ENCODE data around the gene GNG4. TPM values are rescaled to one million over a fixed set of nuclear protein-coding genes. Genes with fewer than 3 reads are reported as not detected.

Gene GNG4
- total RNA-seq, 2 experiments from 2014 or later: not detected

GRCh38 chr1:235673981-235674380 lies 24.4 kb upstream of the GNG4 start:
- H3K9me2 ChIP-seq (ENCODE audit: insufficient read depth, low read length): no peaks in the 10 kb centered on the region
- ChIA-PET POLR2A (interaction anchor here (0.7 to 1.0 kb wide), 4 partner anchors 9 to 170 kb away, joined by 3 to 4 read pairs (median 3); partner anchors contain the start of gene B3GALNT2), CTCF (ENCODE audit: unreplicated experiment) (no interaction called here)
- no peaks in the 10 kb centered on the region for H3K36me3 ChIP-seq (ENCODE audit: insufficient read depth, low read length)
- H3K79me2 ChIP-seq (ENCODE audit: insufficient read depth, low read depth, low read length): no peaks in the 10 kb centered on the region
- no peak overlapping the region for H3K4me3 ChIP-seq (ENCODE audit: low read depth, low read length, poor library complexity, severe bottlenecking)
- no peaks in the 10 kb centered on the region for H3K4me1 ChIP-seq (ENCODE audit: insufficient read depth, low read length, poor library complexity, severe bottlenecking)
- DNase-seq (ENCODE audit: low spot score): no peak
- no peak overlapping the region for H3K4me2 ChIP-seq (ENCODE audit: low read length)
- BruUV-seq (replicated peaks): no TSS peak
- TF ChIP-seq, protein P1, sequence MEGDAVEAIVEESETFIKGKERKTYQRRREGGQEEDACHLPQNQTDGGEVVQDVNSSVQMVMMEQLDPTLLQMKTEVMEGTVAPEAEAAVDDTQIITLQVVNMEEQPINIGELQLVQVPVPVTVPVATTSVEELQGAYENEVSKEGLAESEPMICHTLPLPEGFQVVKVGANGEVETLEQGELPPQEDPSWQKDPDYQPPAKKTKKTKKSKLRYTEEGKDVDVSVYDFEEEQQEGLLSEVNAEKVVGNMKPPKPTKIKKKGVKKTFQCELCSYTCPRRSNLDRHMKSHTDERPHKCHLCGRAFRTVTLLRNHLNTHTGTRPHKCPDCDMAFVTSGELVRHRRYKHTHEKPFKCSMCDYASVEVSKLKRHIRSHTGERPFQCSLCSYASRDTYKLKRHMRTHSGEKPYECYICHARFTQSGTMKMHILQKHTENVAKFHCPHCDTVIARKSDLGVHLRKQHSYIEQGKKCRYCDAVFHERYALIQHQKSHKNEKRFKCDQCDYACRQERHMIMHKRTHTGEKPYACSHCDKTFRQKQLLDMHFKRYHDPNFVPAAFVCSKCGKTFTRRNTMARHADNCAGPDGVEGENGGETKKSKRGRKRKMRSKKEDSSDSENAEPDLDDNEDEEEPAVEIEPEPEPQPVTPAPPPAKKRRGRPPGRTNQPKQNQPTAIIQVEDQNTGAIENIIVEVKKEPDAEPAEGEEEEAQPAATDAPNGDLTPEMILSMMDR (conservative IDR thresholded peaks at IDR 0.05; ENCODE audit: low read length): no peak
- TF ChIP-seq EZH2phosphoT487 (IDR thresholded peaks at IDR 0.05; ENCODE audit: borderline replicate concordance, low read depth, low read length): no peak
- no peaks in the 10 kb centered on the region for H4K20me1 ChIP-seq (ENCODE audit: insufficient read depth, low read length)
- H3K27ac ChIP-seq (ENCODE audit: low read depth, low read length, poor library complexity, severe bottlenecking): no peak overlapping the region
- no peak overlapping the region for H2AFZ ChIP-seq (ENCODE audit: low read length)
- intact Hi-C loops (cut with micrococcal nuclease; ENCODE audit: unreplicated experiment): no loop called here
- H3K9me3 ChIP-seq (ENCODE audit: low read length): peaks cover 9% of the 10 kb centered on the region; the same call in 1 of the 2 replicates

- H3K4me3 ChIP-seq (ENCODE audit: low read depth, low read length, poor library complexity, severe bottlenecking): no peak overlapping the region
- no peak overlapping the region for H3K4me2 ChIP-seq (ENCODE audit: low read length)
- H3K4me1 ChIP-seq (ENCODE audit: insufficient read depth, low read length, poor library complexity, severe bottlenecking): no peaks in the 10 kb centered on the region
- no TSS peak for BruUV-seq (replicated peaks)
- ChIA-PET CTCF (ENCODE audit: unreplicated experiment) (no interaction called here), POLR2A (no interaction called here)
- DNase-seq (ENCODE audit: low spot score): no peak
- no peaks in the 10 kb centered on the region for H4K20me1 ChIP-seq (ENCODE audit: insufficient read depth, low read length)
- no peak overlapping the region for H3K27ac ChIP-seq (ENCODE audit: low read depth, low read length, poor library complexity, severe bottlenecking)
- intact Hi-C loops (cut with micrococcal nuclease; ENCODE audit: unreplicated experiment): no loop called here
- H2AFZ ChIP-seq (ENCODE audit: low read length): no peak overlapping the region
- no peaks in the 10 kb centered on the region for H3K79me2 ChIP-seq (ENCODE audit: insufficient read depth, low read depth, low read length)
- H3K9me2 ChIP-seq (ENCODE audit: insufficient read depth, low read length): no peaks in the 10 kb centered on the region
- TF ChIP-seq, protein P1 (conservative IDR thresholded peaks at IDR 0.05; ENCODE audit: low read length): no peak
- no peak for TF ChIP-seq EZH2phosphoT487 (IDR thresholded peaks at IDR 0.05; ENCODE audit: borderline replicate concordance, low read depth, low read length)
- peaks cover 9% of the 10 kb centered on the region; the same call in 1 of the 2 replicates for H3K9me3 ChIP-seq (ENCODE audit: low read length)
- H3K36me3 ChIP-seq (ENCODE audit: insufficient read depth, low read length): no peaks in the 10 kb centered on the region
Measured at GRCh38 chr1:235671992-235672391, 22.4 kb upstream of the GNG4 start.

GRCh38 chr1:235670157-235670776 lies 20.7 kb upstream of the GNG4 start:
- H3K27ac ChIP-seq (ENCODE audit: low read depth, low read length, poor library complexity, severe bottlenecking): no peak overlapping the region
- BruUV-seq (replicated peaks): no TSS peak
- intact Hi-C loops (cut with micrococcal nuclease; ENCODE audit: unreplicated experiment): no loop called here
- H3K9me3 ChIP-seq (ENCODE audit: low read length): peaks cover 9% of the 10 kb centered on the region; the same call in 1 of the 2 replicates
- DNase-seq (ENCODE audit: low spot score): no peak
- POLR2A ChIA-PET: no interaction called here
- H3K4me2 ChIP-seq (ENCODE audit: low read length): no peak overlapping the region
- H3K79me2 ChIP-seq (ENCODE audit: insufficient read depth, low read depth, low read length): no peaks in the 10 kb centered on the region
- no peak overlapping the region for H3K4me3 ChIP-seq (ENCODE audit: low read depth, low read length, poor library complexity, severe bottlenecking)
- no peaks in the 10 kb centered on the region for H3K4me1 ChIP-seq (ENCODE audit: insufficient read depth, low read length, poor library complexity, severe bottlenecking)
- H2AFZ ChIP-seq (ENCODE audit: low read length): no peak overlapping the region
- H3K9me2 ChIP-seq (ENCODE audit: insufficient read depth, low read length): no peaks in the 10 kb centered on the region
- H4K20me1 ChIP-seq (ENCODE audit: insufficient read depth, low read length): no peaks in the 10 kb centered on the region
- no peak for TF ChIP-seq EZH2phosphoT487 (IDR thresholded peaks at IDR 0.05; ENCODE audit: borderline replicate concordance, low read depth, low read length)
- TF ChIP-seq, protein P1 (conservative IDR thresholded peaks at IDR 0.05; ENCODE audit: low read length): no peak
- CTCF ChIA-PET (ENCODE audit: unreplicated experiment): no interaction called here
- no peaks in the 10 kb centered on the region for H3K36me3 ChIP-seq (ENCODE audit: insufficient read depth, low read length)

All from OCI-LY7 (cell line).